Measurements from ENCODE around the gene DDX1.
"Not testable (repeated sequence)": the region's sequence is repeated elsewhere in the genome, so short reads cannot be mapped to it uniquely, and the experiment has no call there.

DDX1 gene

DNA sequence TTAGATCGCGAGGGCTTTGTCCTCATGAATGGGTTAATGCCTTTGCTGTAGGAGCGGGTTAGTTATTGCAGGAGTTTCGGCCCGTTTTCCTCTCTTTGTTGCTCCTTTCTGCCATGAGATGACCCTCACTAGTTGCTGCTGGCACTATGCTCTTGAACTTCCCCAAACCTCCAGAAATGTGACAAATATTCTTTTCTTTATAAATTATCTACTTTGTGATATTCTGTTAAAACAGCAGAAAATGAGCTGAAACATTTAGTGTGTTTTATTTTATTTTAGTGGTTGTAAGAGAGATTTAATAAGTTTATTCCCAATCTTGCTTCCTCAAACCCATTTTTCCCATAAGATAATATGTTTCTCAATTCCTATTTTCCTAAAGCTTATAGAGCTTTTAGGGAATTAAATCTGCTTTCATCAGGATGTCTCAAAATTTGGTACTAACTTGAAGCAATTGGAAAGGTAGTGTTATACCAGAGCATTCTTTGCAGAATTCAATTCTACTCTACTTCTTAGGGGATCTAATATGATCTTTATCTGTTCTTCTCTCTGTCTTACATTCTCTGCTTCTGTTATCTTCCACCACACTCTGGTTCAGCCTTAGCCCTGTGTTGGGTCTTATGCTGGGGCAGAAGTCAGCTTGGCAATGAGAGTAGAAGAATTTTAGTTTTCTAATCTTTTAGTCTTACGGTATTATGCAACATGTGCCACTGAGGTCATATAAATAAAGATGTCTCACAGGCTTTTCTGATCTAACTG, 23.1 kb downstream of the DDX1 start:
- no peak for DNase-seq

DNA sequence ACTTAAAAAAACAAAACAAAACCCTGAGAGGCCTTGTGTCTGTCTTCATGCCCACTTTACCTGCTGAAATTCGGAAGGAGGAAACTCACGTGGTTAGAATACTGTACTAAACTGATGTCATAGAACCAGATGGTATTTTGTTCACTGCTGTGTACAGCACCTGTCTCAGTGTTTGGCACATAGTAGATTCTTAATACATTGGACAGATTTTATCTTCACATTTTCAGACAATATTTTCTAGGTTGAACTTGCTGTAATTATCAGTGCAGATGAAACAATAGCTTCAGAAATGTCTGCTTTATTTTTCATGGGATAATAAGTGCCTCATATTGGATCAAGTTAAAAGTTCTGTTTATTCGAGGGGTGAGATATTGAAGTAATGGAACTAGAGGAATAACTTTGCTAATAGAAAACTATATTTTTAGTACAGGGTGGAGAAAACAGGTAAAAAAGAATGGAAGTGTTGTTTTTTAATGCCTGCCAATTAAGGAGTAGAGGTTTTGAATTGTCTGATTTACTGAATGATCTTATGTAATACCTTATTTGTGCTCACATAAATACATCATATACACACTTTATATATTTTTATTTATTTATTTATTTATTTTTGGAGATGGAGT, 23.7 kb downstream of the DDX1 start:
- no peak for DNase-seq

DNA sequence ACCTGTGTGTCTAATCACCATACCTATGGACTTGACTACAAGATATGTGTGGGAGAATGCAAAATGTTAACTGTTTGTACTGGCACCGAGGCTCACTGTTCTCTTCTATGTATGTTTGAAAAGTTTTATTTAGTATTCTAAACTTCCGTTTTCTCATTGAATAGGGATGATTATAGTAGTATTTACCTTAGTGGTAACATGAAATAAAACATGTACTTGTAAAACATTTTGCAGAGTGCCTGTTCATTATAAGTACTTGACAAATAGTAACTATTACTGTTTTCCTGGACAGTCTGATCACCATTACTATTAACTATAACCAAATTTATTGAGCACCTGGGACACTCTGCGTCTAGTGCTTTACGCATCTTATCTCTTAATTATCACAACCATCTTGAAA, 24.8 kb downstream of the DDX1 start:
- no peak for DNase-seq

DNA sequence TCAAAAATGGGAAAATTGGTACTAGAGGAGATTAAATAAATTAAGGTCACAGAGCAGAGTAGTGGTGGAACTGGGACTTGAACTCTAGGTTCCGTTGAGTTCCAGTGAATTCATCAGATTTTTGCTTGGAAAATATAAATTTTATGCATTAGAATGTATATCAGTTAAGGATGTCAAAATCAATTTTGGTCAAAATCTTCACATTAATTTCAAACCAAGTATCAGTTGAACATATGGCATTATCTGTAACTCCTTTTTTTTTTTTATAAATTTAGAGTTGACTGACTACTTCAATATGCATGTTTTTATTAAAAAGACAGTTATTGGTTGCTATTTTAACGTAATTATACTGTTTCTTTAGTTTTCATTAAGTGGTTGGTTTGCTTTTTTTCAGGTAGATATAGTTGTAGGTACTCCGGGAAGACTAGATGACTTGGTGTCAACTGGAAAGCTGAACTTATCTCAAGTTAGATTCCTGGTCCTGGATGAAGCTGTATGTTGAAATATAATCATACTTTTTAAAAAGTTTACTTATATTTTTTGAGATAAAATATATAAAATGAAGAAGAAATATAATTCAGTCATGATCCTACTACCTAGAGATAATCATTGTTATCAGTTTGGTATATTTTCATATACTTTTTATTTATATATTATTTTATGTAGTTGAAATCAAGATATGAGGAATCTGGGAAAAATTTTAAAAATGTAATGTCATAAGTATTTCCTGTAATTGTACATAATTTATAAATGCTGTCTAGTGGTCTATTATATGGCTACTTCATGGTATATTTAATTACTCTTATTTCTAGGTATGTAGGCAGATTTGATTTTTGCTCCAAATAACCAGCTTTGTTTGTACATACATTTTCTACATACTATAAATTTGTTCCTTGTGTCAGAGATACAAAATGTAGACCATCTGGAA, 25.4 kb downstream of the DDX1 start:
- DNase-seq, result no peak

DNA sequence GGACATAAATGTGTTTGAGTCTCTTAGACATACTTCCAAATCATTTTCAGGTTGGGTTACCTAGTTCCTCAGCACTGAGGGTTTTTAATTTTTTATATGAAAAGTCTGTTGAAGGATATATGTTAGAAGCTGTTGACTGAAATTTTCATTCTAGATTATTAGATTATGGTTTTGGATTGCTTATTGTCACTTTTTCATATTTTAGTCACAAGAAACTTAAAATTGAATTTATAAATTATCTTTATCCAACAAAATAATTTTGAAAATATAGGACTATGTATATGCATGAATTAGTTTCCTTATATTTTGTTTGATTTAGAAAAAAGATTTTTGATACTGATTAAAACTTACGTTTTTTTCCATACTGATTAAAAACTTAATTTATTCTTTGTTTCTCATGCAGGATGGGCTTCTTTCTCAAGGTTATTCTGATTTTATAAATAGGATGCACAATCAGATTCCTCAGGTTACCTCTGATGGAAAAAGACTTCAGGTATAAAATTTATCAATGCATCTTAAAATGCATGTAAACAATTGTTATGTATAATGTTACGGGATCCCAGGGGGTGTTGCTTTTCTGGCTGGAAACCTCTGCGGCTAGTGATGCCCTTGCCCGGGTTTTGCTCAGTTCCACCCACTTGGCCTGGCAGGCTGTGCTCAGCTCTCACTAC, 26.2 kb downstream of the DDX1 start:
- no peak for DNase-seq

DNA sequence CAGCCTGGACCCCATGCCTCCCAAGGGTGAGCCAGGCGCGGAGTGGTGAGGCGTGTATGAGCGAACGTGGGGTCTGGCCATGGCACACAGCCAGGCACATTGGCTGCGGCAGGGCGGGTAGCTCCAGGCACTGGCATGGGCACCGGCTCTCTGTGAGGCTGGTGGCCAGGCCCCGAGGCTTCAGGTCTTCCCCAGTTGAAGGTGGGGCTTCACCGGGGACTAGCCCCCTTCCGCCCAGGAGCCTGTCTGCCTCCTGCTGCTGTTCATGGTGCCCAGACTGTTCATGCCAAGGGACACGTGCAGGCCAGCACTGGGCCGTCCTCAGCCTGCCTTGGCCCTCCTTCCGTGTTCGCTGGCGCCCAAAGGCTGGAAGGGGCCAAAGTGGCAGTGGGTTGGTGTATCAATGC, 26.8 kb downstream of the DDX1 start:
- DNase-seq, result no peak

DNA sequence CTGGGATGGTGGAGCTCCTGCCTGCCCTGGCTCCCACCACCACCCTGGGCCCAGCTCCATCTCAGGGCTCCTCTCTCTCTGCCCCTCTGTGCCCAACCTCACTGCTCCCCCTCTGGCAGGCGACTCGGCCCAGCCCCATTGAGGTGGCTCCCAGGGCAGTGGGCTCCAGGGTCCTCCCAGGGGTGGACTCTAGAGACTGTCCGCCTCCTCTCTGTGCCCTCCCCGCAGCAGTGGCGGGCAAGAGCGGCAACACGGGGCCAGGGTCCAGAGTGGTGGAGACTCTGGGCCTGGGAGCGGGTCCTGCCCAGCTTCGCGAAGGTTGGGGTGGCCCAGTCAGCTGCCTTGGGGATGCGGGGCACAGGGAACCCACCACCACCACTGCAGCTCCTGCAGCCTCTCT, 27.4 kb downstream of the DDX1 start:
- DNase-seq, result no peak

DNA sequence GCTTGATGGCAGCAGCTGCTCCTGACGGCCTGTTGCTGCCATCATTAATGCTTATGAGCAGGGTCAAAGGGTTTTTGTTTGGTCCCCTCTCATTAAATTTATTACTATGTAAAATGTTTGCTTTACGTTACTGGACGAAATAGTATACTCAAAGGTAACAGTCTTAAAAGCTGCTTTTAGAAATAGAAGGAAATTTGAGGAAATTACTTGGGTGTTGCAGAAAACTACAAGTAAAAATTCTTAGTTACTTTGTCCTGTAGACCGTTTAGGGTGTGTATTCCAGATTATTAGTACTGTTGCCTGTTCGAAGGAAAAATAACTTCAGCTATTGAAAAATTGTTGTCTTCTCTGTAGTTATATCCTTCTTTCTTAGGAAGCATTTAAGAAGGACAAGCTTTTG, 27.8 kb downstream of the DDX1 start:
- DNase-seq, result no peak

DNA sequence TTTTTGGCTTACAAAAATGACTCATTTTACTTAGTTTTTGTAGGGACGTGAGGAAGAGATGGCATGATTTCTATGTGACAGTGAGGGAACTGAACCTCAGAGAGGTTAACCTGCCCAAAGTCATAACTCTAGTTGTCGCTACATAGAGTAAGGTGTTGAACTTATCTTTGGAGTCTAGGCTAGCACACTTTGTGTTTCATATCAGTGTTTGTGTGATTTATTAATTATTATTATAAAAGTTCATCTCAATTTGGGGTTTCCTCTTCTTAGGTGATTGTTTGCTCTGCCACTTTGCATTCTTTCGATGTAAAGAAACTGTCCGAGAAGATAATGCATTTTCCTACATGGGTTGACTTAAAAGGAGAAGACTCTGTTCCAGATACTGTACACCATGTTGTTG, 28.3 kb downstream of the DDX1 start:
- DNase-seq, result no peak

DNA sequence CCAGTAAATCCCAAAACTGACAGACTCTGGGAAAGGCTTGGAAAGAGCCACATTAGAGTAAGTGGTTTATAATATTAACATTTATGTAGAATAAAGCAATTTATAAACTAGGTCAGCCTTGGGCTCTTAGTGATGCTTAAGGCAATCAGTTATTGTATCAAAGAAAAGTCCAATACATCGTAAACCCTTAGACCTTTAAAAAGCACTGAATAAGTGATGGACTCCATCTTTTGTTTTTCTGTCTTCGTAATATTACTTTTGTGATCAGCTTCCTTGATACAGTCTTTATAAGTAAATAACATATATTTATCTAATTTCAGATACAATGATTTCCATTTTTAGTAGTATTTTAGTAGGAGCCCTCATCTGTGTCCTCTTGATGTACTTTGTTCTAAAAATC, 28.7 kb downstream of the DDX1 start:
- DNase-seq, result no peak

DNA sequence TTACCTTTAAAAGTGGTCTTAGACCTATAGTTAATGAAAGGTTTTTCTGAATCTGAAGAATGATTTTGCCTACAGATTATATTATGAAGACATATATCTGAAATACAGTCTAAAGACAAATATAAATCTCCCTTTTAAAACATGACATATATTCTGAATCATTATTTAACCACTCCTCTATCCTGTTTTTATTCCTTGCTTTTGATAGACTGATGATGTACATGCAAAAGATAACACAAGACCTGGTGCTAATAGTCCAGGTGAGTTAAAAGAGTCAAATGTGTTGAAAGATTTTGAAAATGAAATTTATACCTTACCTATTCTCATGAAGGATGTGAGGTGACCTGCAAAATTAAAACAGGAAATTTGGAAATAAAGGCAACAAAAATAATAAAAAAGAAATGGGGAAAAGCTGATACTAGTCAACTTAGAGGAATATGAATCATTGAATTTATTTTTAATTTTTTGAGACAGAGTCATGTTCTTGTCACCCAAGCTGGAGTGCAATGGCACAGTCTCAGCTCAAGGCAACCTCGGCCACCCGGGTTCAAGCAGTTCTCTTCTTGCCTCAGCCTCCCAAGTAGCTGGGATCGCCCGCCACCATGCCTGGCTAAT, 29.3 kb downstream of the DDX1 start:
- DNase-seq, result no peak

DNA sequence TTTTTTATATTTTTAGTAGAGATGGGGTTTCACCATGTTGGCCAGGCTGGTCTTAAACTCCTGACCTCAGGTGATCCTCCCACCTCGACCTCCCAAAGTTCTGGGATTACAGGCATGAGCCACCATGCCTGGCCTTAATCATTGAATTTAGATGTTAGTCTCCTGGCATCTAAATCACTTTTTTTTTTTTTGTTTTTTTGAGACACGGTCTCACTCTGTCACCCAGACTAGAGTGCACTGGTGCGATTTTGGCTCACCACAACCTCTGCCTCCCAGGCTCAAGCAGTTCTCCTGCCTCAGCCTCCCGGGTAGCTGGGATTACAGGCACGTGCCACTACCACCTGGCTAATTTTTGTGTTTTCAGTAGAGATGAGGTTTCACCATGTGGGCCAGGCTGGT, 29.8 kb downstream of the DDX1 start:
- DNase-seq, result not testable (repeated sequence)

DNA sequence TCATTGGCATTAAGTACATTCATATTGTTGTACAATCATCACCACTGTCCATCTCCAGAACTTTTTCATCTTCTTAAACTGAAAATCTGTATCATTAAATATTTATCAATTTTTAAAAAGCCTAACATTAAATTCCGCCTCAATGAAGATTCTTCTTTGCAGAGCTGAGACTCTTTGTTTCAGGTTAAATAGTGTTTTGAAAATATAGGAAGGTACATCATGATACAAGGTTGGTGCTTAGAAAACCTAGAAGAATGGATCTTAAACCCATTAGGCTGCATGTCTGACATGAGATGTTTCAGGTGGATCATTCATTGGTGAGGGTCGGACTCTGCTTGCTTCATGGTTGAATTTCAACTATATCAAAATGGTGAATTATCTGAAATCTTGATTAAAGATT, 30.5 kb downstream of the DDX1 start:
- DNase-seq, result no peak

DNA sequence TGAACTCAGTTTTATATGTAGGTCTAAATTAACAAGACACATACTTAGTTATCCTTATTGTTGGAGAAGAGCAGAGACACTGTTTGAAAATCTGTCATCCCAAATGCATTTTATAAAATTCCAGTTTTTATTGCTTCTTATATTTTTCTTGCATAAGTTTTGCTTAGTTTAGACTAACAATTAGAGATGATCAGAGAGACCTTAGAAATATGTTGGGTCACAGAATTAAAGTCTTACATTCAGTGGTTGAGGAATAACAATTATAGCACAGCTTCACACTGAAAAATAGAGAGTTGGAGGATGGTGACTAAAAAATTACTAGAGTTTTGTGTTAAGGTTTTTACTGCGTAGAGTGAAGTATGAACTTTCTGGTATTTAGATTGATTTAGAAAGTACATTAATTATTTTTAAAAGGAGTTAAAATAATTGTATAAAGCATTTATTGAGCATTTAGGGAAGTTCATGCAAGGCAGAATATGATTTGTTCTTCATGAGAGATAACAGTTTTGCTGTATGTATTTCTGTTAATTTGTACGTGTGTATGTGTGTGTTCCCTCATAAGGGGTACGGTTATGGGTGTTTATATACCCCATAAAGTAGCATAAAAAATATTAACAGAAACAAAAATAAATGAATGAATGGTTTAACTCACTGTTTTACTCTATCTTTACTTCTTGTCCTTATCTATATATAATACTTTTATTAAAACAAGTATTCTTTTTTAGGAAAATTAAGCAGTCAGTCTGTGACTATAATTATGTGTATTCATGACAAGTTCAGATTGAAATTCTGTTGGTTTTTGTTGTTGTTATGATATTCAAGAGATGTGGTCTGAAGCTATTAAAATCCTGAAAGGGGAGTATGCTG, 31.2 kb downstream of the DDX1 start:
- DNase-seq, result no peak

DNA sequence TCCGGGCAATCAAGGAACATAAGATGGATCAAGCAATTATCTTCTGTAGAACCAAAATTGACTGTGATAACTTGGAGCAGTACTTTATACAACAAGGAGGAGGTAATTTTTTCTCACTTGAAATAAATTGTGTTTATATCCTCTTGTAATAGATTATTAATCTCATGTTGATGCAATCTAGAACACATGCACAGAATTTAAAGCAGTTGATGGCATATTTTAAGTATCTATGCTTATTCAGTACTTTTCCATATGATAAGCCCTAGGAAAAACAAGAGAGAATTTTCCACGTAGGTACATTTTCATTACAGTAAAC, 31.8 kb downstream of the DDX1 start:
- no peak for DNase-seq

DNA sequence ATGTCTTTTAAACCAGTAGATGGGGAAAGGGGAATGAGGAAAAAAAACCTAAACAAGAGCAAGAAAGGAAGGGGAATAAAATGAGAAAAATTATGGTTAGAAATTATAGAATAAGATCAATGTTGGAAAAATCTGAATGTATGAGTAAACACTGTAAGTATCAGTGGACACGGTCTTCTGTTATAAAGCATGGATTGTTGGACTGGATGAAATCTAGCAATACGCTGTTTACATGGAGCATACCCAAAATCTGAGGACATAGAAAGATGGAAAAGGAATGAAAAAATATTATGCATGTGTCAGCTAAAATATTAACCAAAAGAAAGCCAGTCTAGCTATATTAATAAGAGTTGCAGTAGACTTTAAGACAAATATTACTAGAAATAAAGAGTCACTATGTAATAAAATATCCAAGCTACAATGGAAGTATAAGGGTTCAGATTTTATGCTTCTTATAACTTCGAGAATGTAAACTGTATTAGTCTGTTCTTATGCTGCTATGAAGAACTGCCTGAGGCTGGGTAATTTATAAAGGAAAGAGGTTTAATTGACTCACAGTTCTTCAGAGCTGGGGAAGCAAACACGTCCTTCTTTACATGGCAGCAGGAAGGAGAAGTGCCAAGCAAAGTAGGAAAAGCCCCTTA, 32.4 kb downstream of the DDX1 start:
- no peak for DNase-seq

DNA sequence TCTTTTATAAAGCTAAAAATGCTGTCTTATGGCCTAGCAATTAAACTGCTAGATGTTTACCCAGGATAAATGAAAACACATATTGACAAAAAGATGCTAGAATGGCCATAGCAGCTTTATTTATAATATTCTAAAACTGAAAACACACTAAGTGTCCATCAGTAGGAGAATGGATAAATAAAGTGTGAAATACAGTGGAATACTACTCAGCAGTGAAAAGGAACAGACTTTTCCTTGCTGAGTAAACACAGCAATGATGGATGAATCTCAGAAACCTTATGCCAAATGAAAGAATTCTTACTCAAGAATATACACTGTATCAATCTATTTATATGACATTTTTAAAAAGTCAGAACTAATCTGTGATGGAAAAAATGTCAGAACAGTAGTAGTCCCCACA, 33.2 kb downstream of the DDX1 start:
- DNase-seq, result no peak

DNA sequence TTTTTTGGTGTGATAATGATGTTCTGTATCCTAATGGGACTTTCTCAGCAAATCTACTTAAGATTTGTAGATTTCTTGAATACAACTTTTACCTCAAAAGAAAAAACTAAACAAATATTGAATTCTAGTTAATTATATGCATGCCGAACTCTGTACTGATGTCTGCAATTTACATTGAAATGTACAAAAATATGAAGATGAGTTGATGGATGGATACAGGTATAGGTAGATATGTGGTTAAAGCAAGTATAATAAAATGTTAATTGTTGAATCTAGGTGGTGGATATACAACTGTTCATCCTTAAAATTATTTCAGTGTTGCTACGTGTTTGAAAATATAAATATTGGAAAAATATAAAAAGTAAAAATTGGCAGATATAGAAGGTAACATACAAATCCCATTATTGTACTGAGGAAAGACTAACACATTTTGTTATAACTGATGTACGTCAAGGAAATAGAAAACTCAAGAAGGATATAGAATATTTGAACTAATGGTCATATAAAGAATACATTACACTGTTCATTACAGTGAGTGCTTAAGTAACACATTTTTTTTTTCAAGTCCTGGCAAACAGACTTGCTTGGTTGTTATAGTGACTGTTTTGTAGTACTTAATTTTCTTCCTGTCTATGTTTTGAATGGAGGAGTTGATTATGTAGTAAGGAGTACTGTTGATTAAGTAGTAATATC, 33.8 kb downstream of the DDX1 start:
- DNase-seq, result no peak

DNA sequence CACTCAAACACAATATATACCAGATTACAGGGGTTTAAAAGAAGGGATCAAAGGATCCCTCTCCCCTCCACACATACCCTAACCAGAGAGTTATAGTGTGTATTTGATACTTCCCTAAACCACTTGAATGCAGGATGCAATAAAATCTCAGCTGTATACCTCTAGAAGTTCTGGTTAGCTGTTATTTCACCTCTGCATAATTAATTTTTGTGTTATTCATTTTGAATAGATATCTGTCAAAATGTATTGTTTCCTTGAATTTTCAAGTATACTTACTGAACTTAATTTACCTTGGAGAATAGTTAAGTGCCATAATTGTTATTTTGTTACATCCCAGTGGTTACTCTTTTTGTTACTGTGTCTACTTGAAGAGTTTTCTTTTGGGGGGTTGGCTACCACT, 34.5 kb downstream of the DDX1 start:
- DNase-seq, result no peak

Data from nucleus accumbens (tissue), 56 donors.